ENCODE data around the gene TNFRSF1A.

The TNFRSF1A gene

GRCh38 chr12:6336889-6337853 lies 4.7 kb downstream of the TNFRSF1A start:
- peak; percentile 78 for DNase-seq

GRCh38 chr12:6336079-6336888 lies 5.6 kb downstream of the TNFRSF1A start:
- DNase-seq = peak; percentile 30

- peak; percentile 81 for DNase-seq
Observed at GRCh38 chr12:6335451-6336078, 6.3 kb downstream of the TNFRSF1A start.

GRCh38 chr12:6334940-6335450 lies 6.9 kb downstream of the TNFRSF1A start:
- no peak for DNase-seq

- DNase-seq = no peak
Observed at GRCh38 chr12:6334359-6334758, 7.5 kb downstream of the TNFRSF1A start.

- DNase-seq = no peak
Observed at GRCh38 chr12:6333566-6333965, 8.3 kb downstream of the TNFRSF1A start.

GRCh38 chr12:6333029-6333428 lies 8.8 kb downstream of the TNFRSF1A start:
- DNase-seq = no peak

GRCh38 chr12:6332459-6332858 lies 9.4 kb downstream of the TNFRSF1A start:
- DNase-seq = no peak

GRCh38 chr12:6330999-6331714 lies 10.7 kb downstream of the TNFRSF1A start:
- DNase-seq = no peak

- no peak for DNase-seq
Observed at GRCh38 chr12:6330192-6330591, 11.7 kb downstream of the TNFRSF1A start.

- DNase-seq = no peak
Observed at GRCh38 chr12:6329703-6330064, 12.2 kb downstream of the TNFRSF1A start.

- no peak for DNase-seq
Observed at GRCh38 chr12:6328945-6329702, 12.8 kb downstream of the TNFRSF1A start.

GRCh38 chr12:6328045-6328779 lies 13.7 kb downstream of the TNFRSF1A start:
- no peak for DNase-seq

- no peak for DNase-seq
Observed at GRCh38 chr12:6327229-6328041, 14.4 kb downstream of the TNFRSF1A start.

GRCh38 chr12:6326316-6327228 lies 15.3 kb downstream of the TNFRSF1A start:
- no peak for DNase-seq

GRCh38 chr12:6324936-6325750 lies 16.7 kb downstream of the TNFRSF1A start:
- no peak for DNase-seq

GRCh38 chr12:6323995-6324711 lies 17.7 kb downstream of the TNFRSF1A start:
- DNase-seq = no peak
